ENCODE measurements around the gene ARAP3. TPM values are rescaled to one million over a fixed set of nuclear protein-coding genes. Genes with fewer than 3 reads are reported as not detected.

ARAP3 gene
- polyA plus RNA-seq, 1 donor (not counting 4 experiments of a cell fraction or from before 2014, with no cell fraction given), result 1.3 TPM

DNA sequence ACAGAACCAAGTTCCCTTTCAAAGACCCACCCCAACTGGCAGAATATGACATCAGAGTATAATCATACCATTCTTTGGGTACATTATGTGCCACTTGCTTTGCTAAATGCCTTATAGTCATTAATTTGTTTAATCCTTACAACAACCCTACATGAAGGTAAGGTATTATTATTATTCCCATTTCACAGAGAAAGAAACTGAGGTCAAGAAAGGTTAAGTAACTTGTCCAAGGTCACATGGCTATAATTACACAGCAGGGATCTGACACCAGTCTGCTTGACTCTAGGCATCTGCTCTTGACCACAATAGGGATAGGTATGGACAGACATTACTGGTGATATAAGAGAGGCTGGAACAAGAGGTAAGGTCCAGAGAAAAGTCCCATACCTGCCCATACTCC is 32.1 kb downstream of the ARAP3 start:
- no peak overlapping the region for H3K9ac ChIP-seq (ENCODE audit: control insufficient read depth, extremely low read depth, insufficient read depth, low read length)
- H3K36me3 ChIP-seq (ENCODE audit: control insufficient read depth in 2 of 2, extremely low read depth in 1 of 2, insufficient read depth in 2 of 2, low read length in 2 of 2), result peaks cover 0 to 4% of the 10 kb centered on the region in 2 experiments
- H3K9me1 ChIP-seq (ENCODE audit: control insufficient read depth, extremely low read depth, insufficient read depth, low read length), result no peaks in the 10 kb centered on the region
- DNase-seq (ENCODE audit: low read depth, low spot score) (no peak), FAIRE-seq (no peak)
- H3K27ac ChIP-seq (ENCODE audit: control insufficient read depth, insufficient read depth, low read length), result no peak overlapping the region
- no peaks in the 10 kb centered on the region for H3K9me3 ChIP-seq (ENCODE audit: control insufficient read depth, low read depth, low read length)
- no peak overlapping the region for H2AFZ ChIP-seq (ENCODE audit: control insufficient read depth, low read length)
- H3K4me3 ChIP-seq (ENCODE audit: control insufficient read depth in 2 of 3, extremely low read depth in 1 of 3, insufficient read depth in 2 of 3, low read depth in 1 of 3, low read length in 3 of 3), result no peak overlapping the region
- dilution Hi-C loops (cut with MboI; ENCODE audit: extremely low pct_ligation_motif_present, low sequenced_read_pairs), result no loop called here
- H3K4me1 ChIP-seq (ENCODE audit: control insufficient read depth, extremely low read depth, insufficient read depth, low read length), result peaks cover 8% of the 10 kb centered on the region
- no peaks in the 10 kb centered on the region for H3K79me2 ChIP-seq (ENCODE audit: control insufficient read depth, insufficient read depth, low read length)
- H3K27me3 ChIP-seq (ENCODE audit: control insufficient read depth, extremely low read depth, insufficient read depth, low read length), result no peaks in the 10 kb centered on the region
- TF ChIP-seq, protein P1, sequence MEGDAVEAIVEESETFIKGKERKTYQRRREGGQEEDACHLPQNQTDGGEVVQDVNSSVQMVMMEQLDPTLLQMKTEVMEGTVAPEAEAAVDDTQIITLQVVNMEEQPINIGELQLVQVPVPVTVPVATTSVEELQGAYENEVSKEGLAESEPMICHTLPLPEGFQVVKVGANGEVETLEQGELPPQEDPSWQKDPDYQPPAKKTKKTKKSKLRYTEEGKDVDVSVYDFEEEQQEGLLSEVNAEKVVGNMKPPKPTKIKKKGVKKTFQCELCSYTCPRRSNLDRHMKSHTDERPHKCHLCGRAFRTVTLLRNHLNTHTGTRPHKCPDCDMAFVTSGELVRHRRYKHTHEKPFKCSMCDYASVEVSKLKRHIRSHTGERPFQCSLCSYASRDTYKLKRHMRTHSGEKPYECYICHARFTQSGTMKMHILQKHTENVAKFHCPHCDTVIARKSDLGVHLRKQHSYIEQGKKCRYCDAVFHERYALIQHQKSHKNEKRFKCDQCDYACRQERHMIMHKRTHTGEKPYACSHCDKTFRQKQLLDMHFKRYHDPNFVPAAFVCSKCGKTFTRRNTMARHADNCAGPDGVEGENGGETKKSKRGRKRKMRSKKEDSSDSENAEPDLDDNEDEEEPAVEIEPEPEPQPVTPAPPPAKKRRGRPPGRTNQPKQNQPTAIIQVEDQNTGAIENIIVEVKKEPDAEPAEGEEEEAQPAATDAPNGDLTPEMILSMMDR (optimal IDR thresholded peaks at IDR 0.05 in 1 of 3, IDR thresholded peaks at IDR 0.05 in 1 of 3, conservative IDR thresholded peaks at IDR 0.05 in 1 of 3; ENCODE audit: extremely low read depth in 1 of 3, insufficient read depth in 2 of 3, low read length in 3 of 3), result no peak
- TF ChIP-seq EZH2 (IDR thresholded peaks at IDR 0.05; ENCODE audit: low read length), result no peak
- no peak overlapping the region for H3K4me2 ChIP-seq (ENCODE audit: control insufficient read depth, extremely low read depth, insufficient read depth, low read depth, low read length)
- H4K20me1 ChIP-seq (ENCODE audit: control insufficient read depth, extremely low read depth, insufficient read depth, low read length), result no peaks in the 10 kb centered on the region

DNA sequence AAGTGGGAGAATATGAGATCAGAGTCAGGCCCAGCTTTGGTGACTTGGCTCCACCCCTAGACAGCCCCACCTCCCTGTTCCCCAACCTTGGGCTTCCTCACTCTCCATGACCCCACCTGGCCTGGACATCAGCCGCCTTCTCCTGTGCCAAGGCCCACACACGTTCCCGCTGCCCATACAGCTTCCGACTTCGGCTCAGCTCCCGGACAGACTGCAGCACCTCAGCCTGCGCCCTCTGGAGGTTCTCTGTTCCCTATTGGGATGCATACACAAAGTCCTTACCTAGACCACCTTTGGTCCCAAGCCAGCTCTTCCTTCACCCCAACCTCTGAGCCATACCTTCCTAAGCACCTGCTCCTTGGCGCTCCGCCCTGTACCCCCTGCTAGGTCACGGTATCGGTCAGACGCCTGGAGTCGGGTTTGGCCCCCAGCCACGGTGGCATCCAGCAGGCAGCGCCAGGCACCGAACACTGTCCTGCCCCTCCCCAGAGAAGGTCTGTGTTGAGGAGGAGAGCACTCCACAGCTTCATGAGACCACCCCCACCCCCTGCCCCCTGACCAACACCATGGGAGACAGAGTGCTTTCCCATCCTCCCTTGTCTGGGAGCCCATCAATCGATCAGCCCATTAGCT is 32.9 kb downstream of the ARAP3 start:
- H3K4me1 ChIP-seq (ENCODE audit: control insufficient read depth, extremely low read depth, insufficient read depth, low read length), result peaks cover 8% of the 10 kb centered on the region
- no peak overlapping the region for H3K4me3 ChIP-seq (ENCODE audit: control insufficient read depth in 2 of 3, extremely low read depth in 1 of 3, insufficient read depth in 2 of 3, low read depth in 1 of 3, low read length in 3 of 3)
- DNase-seq (ENCODE audit: low read depth, low spot score) (no peak), FAIRE-seq (no peak)
- no peaks in the 10 kb centered on the region for H3K27me3 ChIP-seq (ENCODE audit: control insufficient read depth, extremely low read depth, insufficient read depth, low read length)
- H3K27ac ChIP-seq (ENCODE audit: control insufficient read depth, insufficient read depth, low read length), result no peak overlapping the region
- H2AFZ ChIP-seq (ENCODE audit: control insufficient read depth, low read length), result no peak overlapping the region
- H3K79me2 ChIP-seq (ENCODE audit: control insufficient read depth, insufficient read depth, low read length), result no peaks in the 10 kb centered on the region
- peaks cover 0 to 5% of the 10 kb centered on the region in 2 experiments for H3K36me3 ChIP-seq (ENCODE audit: control insufficient read depth in 2 of 2, extremely low read depth in 1 of 2, insufficient read depth in 2 of 2, low read length in 2 of 2)
- no peaks in the 10 kb centered on the region for H4K20me1 ChIP-seq (ENCODE audit: control insufficient read depth, extremely low read depth, insufficient read depth, low read length)
- no peak overlapping the region for H3K4me2 ChIP-seq (ENCODE audit: control insufficient read depth, extremely low read depth, insufficient read depth, low read depth, low read length)
- H3K9me3 ChIP-seq (ENCODE audit: control insufficient read depth, low read depth, low read length), result no peaks in the 10 kb centered on the region
- dilution Hi-C loops (cut with MboI; ENCODE audit: extremely low pct_ligation_motif_present, low sequenced_read_pairs), result no loop called here
- no peak overlapping the region for H3K9ac ChIP-seq (ENCODE audit: control insufficient read depth, extremely low read depth, insufficient read depth, low read length)
- TF ChIP-seq, protein P1 (optimal IDR thresholded peaks at IDR 0.05 in 1 of 3, IDR thresholded peaks at IDR 0.05 in 1 of 3, conservative IDR thresholded peaks at IDR 0.05 in 1 of 3; ENCODE audit: extremely low read depth in 1 of 3, insufficient read depth in 2 of 3, low read length in 3 of 3), result no peak
- TF ChIP-seq EZH2 (IDR thresholded peaks at IDR 0.05; ENCODE audit: low read length), result no peak
- H3K9me1 ChIP-seq (ENCODE audit: control insufficient read depth, extremely low read depth, insufficient read depth, low read length), result no peaks in the 10 kb centered on the region

Measured in keratinocyte (primary cell).